HG03354 (cell line): ENCODE measurements around the gene NAA38.

Experiments used
- ATAC-seq: cut with Tn5 transposase; IDR thresholded peaks from one replicate; pipeline ENCODE4 v1.9.1; 2021; ENCODE audit warnings: mild to moderate bottlenecking; ENCODE audit not compliant: unreplicated experiment, poor library complexity, severe bottlenecking

NAA38 gene

GRCh38 chr17:7843257-7843535 lies 14.2 kb downstream of the NAA38 start:
- peak; percentile 0 for ATAC-seq

- peak; percentile 0 for ATAC-seq
Observed at GRCh38 chr17:7842380-7843256, 14.7 kb downstream of the NAA38 start.

GRCh38 chr17:7841915-7842379 lies 15.4 kb downstream of the NAA38 start:
- ATAC-seq, result no peak

GRCh38 chr17:7841396-7841914 lies 15.9 kb downstream of the NAA38 start:
- ATAC-seq, result no peak

- no peak for ATAC-seq
Observed at GRCh38 chr17:7840875-7841274, 16.5 kb downstream of the NAA38 start.

- no peak for ATAC-seq
Observed at GRCh38 chr17:7840441-7840840, 16.9 kb downstream of the NAA38 start.

- ATAC-seq, result no peak
Observed at GRCh38 chr17:7839876-7840261, 17.5 kb downstream of the NAA38 start.

- no peak for ATAC-seq
Observed at GRCh38 chr17:7839190-7839875, 18.0 kb downstream of the NAA38 start.

GRCh38 chr17:7838090-7839075 lies 19.0 kb downstream of the NAA38 start:
- ATAC-seq, result no peak

- ATAC-seq, result no peak
Observed at GRCh38 chr17:7837408-7838088, 19.8 kb downstream of the NAA38 start.

- ATAC-seq, result no peak
Observed at GRCh38 chr17:7836596-7837407, 20.6 kb downstream of the NAA38 start.

GRCh38 chr17:7835814-7836595 lies 21.4 kb downstream of the NAA38 start:
- peak; percentile 37 for ATAC-seq

GRCh38 chr17:7834957-7835813 lies 22.2 kb downstream of the NAA38 start:
- peak; percentile 44 for ATAC-seq

GRCh38 chr17:7834542-7834956 lies 22.8 kb downstream of the NAA38 start:
- no peak for ATAC-seq

- peak; percentile 53 for ATAC-seq
Observed at GRCh38 chr17:7833795-7834541, 23.4 kb downstream of the NAA38 start, which contains the start of gene KDM6B. KDM6B (plus strand) TSS chr17:7834217; CDS start chr17:7845555, 11,338 bp downstream.
